ENCODE results near the gene CHCHD3. TPM values are rescaled to one million over a fixed set of nuclear protein-coding genes. Genes with fewer than 3 reads are reported as not detected.

Gene CHCHD3
- total and polyA plus RNA-seq, 9 of the 15 experiments (the other 6 are each of a cell fraction or from before 2014, with no cell fraction given): 66.2 to 279 (median 204) TPM

- TF ChIP-seq ZNF444 (CRISPR knock-in tag; IDR thresholded peaks at IDR 0.05): no peak
- no peak for TF ChIP-seq ZNF668 (CRISPR knock-in tag; IDR thresholded peaks at IDR 0.05)
Observed at GRCh38 chr7:133053321-133053891, 28.5 kb downstream of the CHCHD3 start (continued).

- H3K27ac ChIP-seq (ENCODE audit: extremely low read depth, low read depth, low read length): no peak overlapping the region
- 75% methylated on average over 2 of the region's 2 CpGs for WGBS (ENCODE audit: insufficient coverage, low coverage, missing lambda C conversion rate)
- CTCF ChIA-PET (ENCODE audit: low intra/inter-chr PET ratio): no interaction called here
- in situ Hi-C loops (cut with MboI) (no loop called here), intact Hi-C loops (cut with micrococcal nuclease) (no loop called here)
- H3K36me3 ChIP-seq (ENCODE audit: control insufficient read depth, insufficient read depth, low read length): peaks cover 20% of the 10 kb centered on the region
- DNase-seq (ENCODE audit: extremely low read depth in 1 of 4, low spot score in 3 of 4) (no peak), FAIRE-seq (no peak), ATAC-seq (no peak)
- no TSS peak for BruUV-seq (replicated peaks)
- H3K4me3 ChIP-seq: no peak overlapping the region
- POLR2A ChIA-PET: interaction anchor here (1.3 kb wide), 1 partner anchor 30 kb away, joined by 5 read pairs; the partner anchor contains the start of gene CHCHD3
- H3K4me2 ChIP-seq (ENCODE audit: insufficient read depth, low read length): no peak overlapping the region
- TF ChIP-seq ERF (CRISPR knock-in tag; IDR thresholded peaks at IDR 0.05): no peak
- TF ChIP-seq ID3 (CRISPR knock-in tag; IDR thresholded peaks at IDR 0.05): no peak
- no peak for TF ChIP-seq ID3 (tag; IDR thresholded peaks at IDR 0.05)
- no peak for TF ChIP-seq HDAC2 (IDR thresholded peaks at IDR 0.05)
- no peak for TF ChIP-seq EGR1 (conservative IDR thresholded peaks at IDR 0.05)
- TF ChIP-seq SMC3 (conservative IDR thresholded peaks at IDR 0.05; ENCODE audit: insufficient read depth, low read depth, low read length): no peak
- no peak for TF ChIP-seq ZNF134 (CRISPR knock-in tag; conservative IDR thresholded peaks at IDR 0.05)
- no peak for TF ChIP-seq CREB1 (IDR thresholded peaks at IDR 0.05)
- no peak for TF ChIP-seq CREB1 (CRISPR knock-in tag; IDR thresholded peaks at IDR 0.05)
- TF ChIP-seq TSC22D4 (tag; IDR thresholded peaks at IDR 0.05): no peak
- TF ChIP-seq ZNF124 (CRISPR knock-in tag; IDR thresholded peaks at IDR 0.05): no peak
- TF ChIP-seq RBM39 (optimal IDR thresholded peaks at IDR 0.05; ENCODE audit: low read depth, low read length): no peak
- no peak for TF ChIP-seq ZNF511 (CRISPR knock-in tag; IDR thresholded peaks at IDR 0.05)
- TF ChIP-seq HNRNPUL1 (IDR thresholded peaks at IDR 0.05; ENCODE audit: low read length): no peak
- no peak for TF ChIP-seq MCM7 (IDR thresholded peaks at IDR 0.05)
- no peak for TF ChIP-seq HNRNPL (IDR thresholded peaks at IDR 0.05; ENCODE audit: low read depth, low read length)
- no peak for TF ChIP-seq CC2D1A (IDR thresholded peaks at IDR 0.05)
- H3K27me3 ChIP-seq (ENCODE audit: control insufficient read depth in 2 of 2, insufficient read depth in 2 of 2, low read length in 2 of 2): no peaks in the 10 kb centered on the region
- peaks cover 30% of the 10 kb centered on the region for H4K20me1 ChIP-seq (replicated peaks; ENCODE audit: control insufficient read depth, insufficient read depth, low read length)
- peaks cover 93% of the 10 kb centered on the region for H3K79me2 ChIP-seq (ENCODE audit: control insufficient read depth, insufficient read depth, low read length)
- H2AFZ ChIP-seq (ENCODE audit: low read depth, low read length): no peak overlapping the region
- no peak overlapping the region for H3K9ac ChIP-seq (ENCODE audit: insufficient read depth in 1 of 2, low read depth in 2 of 2, low read length in 2 of 2)
- H3K4me1 ChIP-seq (replicated peaks in 1 of 2; ENCODE audit: control insufficient read depth in 2 of 2, insufficient read depth in 2 of 2, low read length in 2 of 2): peaks cover 0 to 16% of the 10 kb centered on the region in 2 experiments; a peak in 2 of 5 replicates
- H3K9me1 ChIP-seq (ENCODE audit: control insufficient read depth, insufficient read depth, low read length): no peaks in the 10 kb centered on the region
- no peaks in the 10 kb centered on the region for H3K9me3 ChIP-seq (replicated peaks; ENCODE audit: control insufficient read depth, insufficient read depth, low read depth, low read length)
Observed at GRCh38 chr7:133052826-133053225, 29.1 kb downstream of the CHCHD3 start.

All from K562 (cell line).